HEK293 (cell line): ENCODE measurements around the gene FAM24B.

Experiments used
- CTCF ChIP-seq: fragments of 450-650 bp; formaldehyde crosslinking; IDR thresholded peaks from 2 replicates; pipeline ENCODE4 v1.5.1; 2016; ENCODE audit warnings: missing biosample characterization, missing genetic modification characterization
- MYNN ChIP-seq: fragments of 450-650 bp; formaldehyde crosslinking; IDR thresholded peaks from 2 replicates; pipeline ENCODE4 v1.5.1; 2016; ENCODE audit warnings: missing biosample characterization, missing genetic modification characterization, borderline replicate concordance
- MZF1 ChIP-seq: fragments of 450-650 bp; formaldehyde crosslinking; IDR thresholded peaks from 2 replicates; pipeline ENCODE4 v1.5.1; 2017; ENCODE audit warnings: missing biosample characterization, missing genetic modification characterization, borderline replicate concordance
- PATZ1 ChIP-seq: fragments of 450-650 bp; formaldehyde crosslinking; IDR thresholded peaks from 2 replicates; pipeline ENCODE4 v1.5.1; 2016; ENCODE audit warnings: missing biosample characterization, missing genetic modification characterization
- REPIN1 ChIP-seq: fragments of 450-650 bp; formaldehyde crosslinking; IDR thresholded peaks from 2 replicates; pipeline ENCODE4 v1.5.1; 2017; ENCODE audit warnings: missing biosample characterization, missing genetic modification characterization, low read depth
- REST ChIP-seq: fragments of 450-650 bp; formaldehyde crosslinking; IDR thresholded peaks from 2 replicates; pipeline ENCODE4 v1.5.1; 2016; ENCODE audit warnings: missing biosample characterization, missing genetic modification characterization
- YY1 ChIP-seq: fragments of 450-650 bp; formaldehyde crosslinking; IDR thresholded peaks from 2 replicates; pipeline ENCODE4 v1.5.1; 2018; ENCODE audit warnings: missing biosample characterization, missing genetic modification characterization
- ZBTB1 ChIP-seq: fragments of 450-650 bp; formaldehyde crosslinking; IDR thresholded peaks from 2 replicates; pipeline ENCODE4 v1.5.1; 2016; ENCODE audit warnings: missing biosample characterization, missing genetic modification characterization
- ZBTB21 ChIP-seq: fragments of 450-650 bp; formaldehyde crosslinking; IDR thresholded peaks from 2 replicates; pipeline ENCODE4 v1.5.1; 2017; ENCODE audit warnings: missing biosample characterization, missing genetic modification characterization
- ZBTB49 ChIP-seq: fragments of 450-650 bp; formaldehyde crosslinking; IDR thresholded peaks from 2 replicates; pipeline ENCODE4 v1.5.1; 2016; ENCODE audit warnings: missing biosample characterization, missing genetic modification characterization, low read depth
- ZNF140 ChIP-seq: fragments of 450-650 bp; formaldehyde crosslinking; IDR thresholded peaks from 2 replicates; pipeline ENCODE4 v1.5.1; 2016; ENCODE audit warnings: missing biosample characterization, missing genetic modification characterization
- ZNF26 ChIP-seq: fragments of 450-650 bp; formaldehyde crosslinking; IDR thresholded peaks from 2 replicates; pipeline ENCODE4 v1.5.1; 2016; ENCODE audit warnings: missing biosample characterization, missing genetic modification characterization
- ZNF561 ChIP-seq: fragments of 450-650 bp; IDR thresholded peaks from 2 replicates; pipeline ENCODE4 v1.5.1; 2018; ENCODE audit warnings: missing biosample characterization, missing genetic modification characterization, borderline replicate concordance
- ZNF645 ChIP-seq: fragments of 450-650 bp; formaldehyde crosslinking; IDR thresholded peaks from 2 replicates; pipeline ENCODE4; 2016; ENCODE audit warnings: missing biosample characterization, missing genetic modification characterization

- no peak for TF ChIP-seq MYNN (tag by site-specific recombination)
- TF ChIP-seq PATZ1 (tag by site-specific recombination) = no peak
- no peak for TF ChIP-seq ZBTB21 (tag by site-specific recombination)
- TF ChIP-seq ZNF26 (tag by site-specific recombination) = no peak
- no peak for TF ChIP-seq ZNF645 (tag by site-specific recombination)
- TF ChIP-seq ZBTB1 (tag by site-specific recombination) = no peak
- no peak for TF ChIP-seq ZNF140 (tag by site-specific recombination)
- no peak for TF ChIP-seq CTCF (tag by site-specific recombination)
- TF ChIP-seq ZNF561 (tag by site-specific recombination) = no peak
- TF ChIP-seq REPIN1 (tag by site-specific recombination) = no peak
- TF ChIP-seq REST (tag by site-specific recombination) = no peak
- no peak for TF ChIP-seq ZBTB49 (tag by site-specific recombination)
- no peak for TF ChIP-seq YY1 (tag by site-specific recombination)
- no peak for TF ChIP-seq MZF1 (tag by site-specific recombination)
Measured at GRCh38 chr10:122815458-122815857, 63.9 kb downstream of the FAM24B start.
